RCC 7860 (cell line): ENCODE measurements around the gene MDK.

Source experiments
- DNase-seq: peaks from one replicate; pipeline ENCODE4 v3.0.0-alpha.2; 2015; ENCODE audit warnings: low spot score
- FAIRE-seq: peaks from 2 replicates; lab custom pipeline; 2012; peaks lifted over from hg19 to GRCh38; lab: Jason Lieb, UNC

The MDK gene

DNA sequence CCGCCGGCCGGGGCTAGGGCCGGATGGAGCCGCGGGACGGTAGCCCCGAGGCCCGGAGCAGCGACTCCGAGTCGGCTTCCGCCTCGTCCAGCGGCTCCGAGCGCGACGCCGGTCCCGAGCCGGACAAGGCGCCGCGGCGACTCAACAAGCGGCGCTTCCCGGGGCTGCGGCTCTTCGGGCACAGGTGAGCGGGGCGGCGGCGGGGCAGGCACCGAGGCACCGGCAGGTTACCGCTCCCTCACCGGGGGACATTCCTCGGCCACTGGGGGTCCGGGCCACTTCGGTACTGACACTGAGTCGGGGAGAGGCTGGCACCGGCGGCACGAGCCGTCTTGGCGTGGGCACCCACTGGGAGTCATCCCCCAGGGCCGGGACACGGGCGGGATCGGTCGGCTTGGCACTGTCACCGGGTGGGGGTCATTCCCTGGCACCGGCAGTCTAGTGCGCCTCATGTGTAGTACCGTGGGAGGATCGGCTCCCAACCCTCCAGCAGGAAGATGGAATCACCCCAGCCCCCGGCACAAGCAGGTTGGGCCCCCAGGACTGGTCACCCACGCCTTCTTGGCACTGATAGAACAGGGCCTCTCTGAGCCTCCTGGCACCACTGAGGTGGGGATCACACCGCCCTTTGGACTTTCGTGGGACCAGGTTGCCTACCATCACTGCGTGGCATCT is 33.7 kb upstream of the MDK start:
- FAIRE-seq = no peak
- no peak for DNase-seq

- DNase-seq = no peak
- FAIRE-seq = no peak
Observed at GRCh38 chr11:46348566-46349401, 32.7 kb upstream of the MDK start.

- DNase-seq = no peak
- no peak for FAIRE-seq
Observed at GRCh38 chr11:46350695-46351094, 30.8 kb upstream of the MDK start.

DNA sequence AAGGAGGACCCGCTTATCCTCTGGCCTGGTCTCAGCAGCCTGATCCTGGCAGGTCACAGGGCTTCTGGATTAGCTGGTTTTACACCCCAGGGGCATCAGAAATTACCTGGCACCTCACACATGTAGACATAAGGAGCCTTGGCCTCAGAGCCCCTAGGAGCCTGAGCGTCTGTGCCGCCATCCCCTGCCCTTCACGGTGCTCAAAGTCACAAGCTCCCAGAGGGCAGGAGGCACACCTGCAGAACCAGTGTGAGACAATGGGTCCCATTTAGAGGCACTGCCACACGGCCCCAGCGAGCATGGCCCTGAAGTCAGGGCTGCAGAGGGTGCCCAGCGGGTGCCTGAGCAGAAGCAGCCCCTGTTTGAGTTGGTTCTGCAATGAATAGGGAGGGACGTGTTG is 30.3 kb upstream of the MDK start:
- DNase-seq = no peak
- no peak for FAIRE-seq

DNA sequence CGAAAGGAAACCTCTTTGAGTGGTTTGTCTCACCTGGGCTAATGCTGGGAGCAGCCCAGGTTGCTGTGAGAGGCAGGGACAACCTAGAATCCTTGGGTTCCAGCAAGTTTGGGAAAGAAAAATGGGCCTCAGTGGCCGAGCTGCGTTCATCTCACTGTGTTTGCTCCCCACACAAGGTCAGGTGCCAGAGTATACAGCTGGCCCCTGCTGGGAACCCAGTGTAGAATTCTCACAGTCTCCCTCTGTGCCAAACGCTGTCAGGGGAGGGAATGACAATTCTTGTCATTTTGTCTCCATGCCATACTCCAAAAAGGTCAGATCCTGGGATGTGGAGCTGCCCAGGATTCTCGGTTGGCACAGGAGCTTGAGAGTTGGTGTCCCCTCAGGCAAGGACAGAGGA is 29.9 kb upstream of the MDK start:
- FAIRE-seq = no peak
- no peak for DNase-seq

- DNase-seq (peak; percentile 16), FAIRE-seq (no peak)
Observed at GRCh38 chr11:46352063-46352841, 29.2 kb upstream of the MDK start.

GRCh38 chr11:46353698-46354097 is 27.8 kb upstream of the MDK start:
- no peak for FAIRE-seq
- DNase-seq = no peak

DNA sequence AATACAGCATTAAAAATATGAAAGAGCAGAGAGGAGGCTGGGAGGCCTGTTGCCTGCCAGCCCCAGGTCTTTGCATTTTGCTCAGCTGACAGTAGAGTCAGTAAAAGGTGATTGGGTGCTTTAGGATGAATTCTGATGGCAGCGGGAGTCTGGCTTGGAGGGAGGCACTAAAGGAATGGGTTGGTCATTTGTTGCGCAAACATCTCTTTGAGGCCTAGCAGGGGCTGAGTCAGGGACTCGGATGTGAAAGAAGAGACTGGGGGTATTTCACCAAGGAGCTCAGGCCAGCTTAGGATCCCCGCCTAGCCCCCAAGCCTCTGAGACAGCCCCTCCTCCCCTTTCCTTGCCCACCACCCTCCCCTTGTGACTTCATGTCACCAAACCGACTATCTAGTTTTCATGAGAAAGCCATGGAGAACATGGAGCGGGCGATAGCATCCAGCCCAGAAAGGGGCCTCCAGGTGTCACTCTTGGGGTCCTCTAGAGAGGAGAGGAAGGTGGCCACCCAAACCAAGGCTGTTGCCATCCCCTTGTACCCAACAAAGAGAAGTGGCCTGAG is 24.5 kb upstream of the MDK start:
- FAIRE-seq = no peak
- DNase-seq = peak; percentile 60

DNA sequence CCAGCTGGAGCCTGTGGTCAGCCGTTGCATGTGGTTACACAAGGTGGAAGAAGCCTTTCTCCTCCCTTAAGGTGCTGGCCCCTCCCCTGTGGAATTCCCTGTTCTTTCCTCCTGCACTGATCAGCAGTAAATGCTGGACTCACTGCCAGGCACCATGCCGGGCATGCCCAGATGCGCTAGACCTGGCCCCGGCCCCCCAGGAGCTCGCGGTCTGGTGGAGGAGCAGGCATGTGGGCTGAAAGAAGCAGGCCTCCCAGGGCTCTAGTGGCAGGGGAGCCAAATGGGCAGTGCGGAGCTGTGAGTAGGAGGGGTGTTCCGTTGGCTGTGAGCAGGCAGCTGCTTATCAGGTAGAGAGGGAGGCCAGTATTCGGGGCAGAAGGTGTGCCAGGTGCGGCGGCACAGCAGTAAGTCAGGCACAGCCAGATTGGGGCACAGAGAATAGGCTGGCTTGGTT is 24.0 kb upstream of the MDK start:
- FAIRE-seq = no peak
- peak; percentile 79 for DNase-seq

GRCh38 chr11:46359953-46360352 is 21.5 kb upstream of the MDK start:
- FAIRE-seq (no peak), DNase-seq (no peak)

DNA sequence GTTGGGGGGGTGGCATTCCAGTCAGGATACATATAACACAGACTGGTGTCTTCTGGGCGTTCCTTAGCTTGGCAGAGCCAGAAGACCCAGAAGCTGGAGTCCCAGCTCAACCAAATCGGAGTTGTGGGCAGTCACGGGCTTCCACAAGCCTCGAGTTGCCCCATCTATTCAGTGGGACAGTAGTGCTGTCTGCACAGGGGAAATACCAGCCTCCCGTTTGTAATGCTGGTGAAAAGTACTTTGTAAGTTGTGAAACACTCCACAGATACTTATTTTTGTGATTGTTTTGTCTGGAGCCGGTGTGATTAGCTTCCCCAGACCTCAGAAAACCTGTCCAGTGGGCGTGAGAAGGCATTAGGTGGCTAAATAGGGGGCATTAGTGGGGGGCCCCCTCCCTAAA is 20.6 kb upstream of the MDK start:
- no peak for FAIRE-seq
- DNase-seq = no peak

DNA sequence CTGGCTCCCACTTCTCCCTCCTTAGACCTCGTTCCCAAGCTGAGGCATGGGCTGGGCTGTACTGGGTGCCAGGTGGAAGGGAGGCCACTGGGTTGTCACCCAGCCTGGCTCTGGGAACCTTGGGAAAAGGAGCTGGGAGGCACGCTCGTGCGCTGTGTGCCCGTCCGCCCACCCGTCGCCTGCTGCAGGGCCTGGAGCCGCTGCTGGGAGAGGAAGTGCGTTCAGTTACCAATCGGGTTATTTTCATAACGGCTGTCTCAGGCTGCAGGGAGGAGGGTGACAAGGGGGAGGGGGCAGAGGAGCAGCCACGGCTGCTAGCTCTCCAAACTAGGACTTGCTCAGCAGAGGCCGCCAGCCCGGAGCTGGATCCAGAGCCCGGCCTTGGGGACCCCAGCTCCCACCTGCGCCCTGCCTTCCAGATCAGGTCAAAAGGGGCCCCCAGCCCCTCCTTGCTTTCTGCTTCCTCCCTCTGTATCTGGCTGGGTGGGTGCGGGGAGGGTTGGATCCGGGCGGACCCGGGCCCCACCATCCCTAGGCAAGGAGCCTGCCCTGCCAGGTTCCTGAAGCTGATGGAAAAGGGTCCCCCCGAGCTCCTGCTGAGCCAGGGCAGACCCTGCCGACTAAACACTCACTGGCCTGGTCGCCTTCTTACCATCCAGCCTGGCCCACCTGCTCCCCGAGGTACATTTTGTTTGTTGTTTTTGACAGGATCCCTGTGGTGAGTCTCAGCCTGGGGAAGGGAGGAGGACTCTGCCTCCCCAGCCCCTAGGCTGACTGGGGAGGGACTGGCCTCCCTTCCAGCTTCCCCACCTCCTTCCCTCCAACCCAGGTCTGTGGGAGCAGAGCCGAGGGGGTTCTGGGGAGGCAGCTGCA is 19.9 kb upstream of the MDK start:
- FAIRE-seq (no peak), DNase-seq (no peak)

DNA sequence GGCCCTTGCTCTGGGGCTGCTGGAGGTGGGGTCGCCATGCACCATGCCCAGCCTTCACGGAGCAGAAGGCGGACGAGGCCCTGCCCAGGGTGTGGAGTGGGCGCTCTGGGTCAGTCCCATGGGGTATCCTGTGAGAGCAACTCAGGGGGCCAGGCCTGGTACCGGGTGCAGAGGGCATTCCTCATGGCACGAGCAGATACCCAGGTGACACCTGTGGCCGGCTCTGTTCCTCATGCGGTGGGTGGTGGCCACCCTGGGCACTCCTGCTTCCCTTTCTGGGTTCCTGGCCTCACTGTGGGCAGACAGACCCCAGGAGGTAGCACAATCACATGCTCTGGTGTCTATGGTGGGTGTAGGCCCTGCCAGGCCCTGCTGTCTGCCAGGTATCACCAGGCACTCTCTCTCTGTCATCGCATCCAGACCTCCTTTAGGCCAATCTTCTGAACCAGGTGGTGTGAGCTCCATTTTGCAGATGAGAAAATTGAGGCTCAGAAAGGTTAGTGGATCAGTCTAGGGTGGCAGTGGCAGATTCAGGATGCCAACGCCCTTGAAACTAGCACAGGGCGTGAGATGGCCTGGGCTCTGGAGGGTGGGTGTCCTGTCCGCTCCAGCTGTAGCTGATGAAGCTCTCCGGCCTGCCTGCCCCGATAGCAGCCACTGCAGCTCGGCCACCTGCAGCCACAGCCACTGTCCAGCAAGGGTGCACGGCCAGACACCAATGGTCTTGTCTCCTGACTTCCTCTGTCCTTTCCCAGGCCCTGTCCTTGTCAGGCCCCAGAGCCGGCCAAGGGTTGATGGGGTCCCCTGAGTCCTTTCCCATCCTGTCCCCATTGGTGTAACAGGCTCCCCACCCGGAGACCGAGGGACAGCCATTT is 19.1 kb upstream of the MDK start:
- FAIRE-seq (no peak), DNase-seq (no peak)

DNA sequence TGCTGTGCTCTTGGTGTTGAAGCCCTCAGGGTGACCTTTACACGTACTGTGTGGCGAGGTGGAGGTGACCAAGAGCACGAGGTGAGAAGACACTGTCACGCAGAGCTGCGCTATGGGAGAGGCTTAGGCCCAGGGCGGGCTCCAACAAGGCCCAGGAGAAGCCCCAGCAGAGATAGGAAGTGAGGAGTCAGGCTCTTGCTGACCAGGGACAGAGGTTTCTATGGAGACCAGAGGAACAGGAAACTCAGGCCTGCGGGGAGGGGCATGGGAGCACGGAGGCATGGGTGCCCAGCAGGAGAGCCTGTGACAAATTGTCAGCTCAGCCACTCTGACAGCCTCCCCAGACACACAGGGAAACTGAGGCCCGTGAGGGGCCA is 18.4 kb upstream of the MDK start:
- FAIRE-seq (no peak), DNase-seq (peak; percentile 94)

GRCh38 chr11:46363455-46364005 is 17.9 kb upstream of the MDK start:
- FAIRE-seq = peak; percentile 58

DNA sequence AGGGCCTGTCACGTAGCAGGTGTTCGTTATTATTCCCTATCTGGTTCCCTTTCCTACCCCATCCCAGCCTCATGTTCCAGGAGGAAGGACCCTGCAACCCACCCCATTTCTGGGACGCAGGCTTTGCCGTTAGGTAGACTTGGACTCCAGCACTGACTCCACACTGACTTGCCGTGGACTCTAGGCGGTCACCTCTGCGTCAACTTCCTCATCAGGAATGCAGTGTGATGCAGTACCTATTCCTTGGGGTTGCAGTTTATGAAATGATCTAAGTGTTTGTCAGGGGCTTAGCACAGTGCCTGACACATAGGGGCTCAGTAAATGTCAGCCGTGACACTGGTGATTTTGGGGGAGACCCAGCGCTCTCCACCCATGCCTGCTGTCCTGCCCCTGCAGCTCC is 17.4 kb upstream of the MDK start:
- DNase-seq (no peak), FAIRE-seq (no peak)

More at GRCh38 chr11:46363455-46364005, 17.9 kb upstream of the MDK start:
- peak; percentile 90 for DNase-seq

GRCh38 chr11:46364791-46365190 is 16.7 kb upstream of the MDK start:
- DNase-seq (no peak), FAIRE-seq (no peak)

GRCh38 chr11:46366260-46366659 is 15.2 kb upstream of the MDK start:
- no peak for FAIRE-seq
- DNase-seq = no peak

DNA sequence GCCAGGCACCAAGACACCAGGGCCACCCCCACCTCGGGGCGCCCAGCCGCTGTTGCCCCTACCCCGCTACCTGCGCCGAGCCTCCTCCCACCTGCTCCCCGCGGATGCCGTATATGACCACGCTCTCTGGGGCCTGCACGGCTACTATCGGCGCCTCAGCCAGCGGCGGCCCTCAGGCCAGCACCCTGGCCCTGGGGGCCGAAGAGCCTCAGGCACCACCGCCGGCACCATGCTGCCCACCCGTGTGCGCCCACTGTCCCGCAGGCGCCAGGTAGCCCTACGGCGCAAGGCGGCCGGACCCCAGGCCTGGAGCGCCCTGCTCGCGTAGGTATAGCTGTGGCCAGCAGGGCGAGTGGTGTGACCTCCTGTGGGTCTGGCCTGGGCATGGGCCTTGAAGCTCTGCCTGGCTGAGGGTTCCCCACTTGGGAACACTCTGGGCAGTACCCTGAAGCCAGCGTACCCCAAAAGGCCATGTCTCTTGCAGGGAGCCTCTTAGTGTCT is 14.8 kb upstream of the MDK start:
- DNase-seq (no peak), FAIRE-seq (no peak)
